ENCODE results near the gene CD40.

Gene CD40

DNA sequence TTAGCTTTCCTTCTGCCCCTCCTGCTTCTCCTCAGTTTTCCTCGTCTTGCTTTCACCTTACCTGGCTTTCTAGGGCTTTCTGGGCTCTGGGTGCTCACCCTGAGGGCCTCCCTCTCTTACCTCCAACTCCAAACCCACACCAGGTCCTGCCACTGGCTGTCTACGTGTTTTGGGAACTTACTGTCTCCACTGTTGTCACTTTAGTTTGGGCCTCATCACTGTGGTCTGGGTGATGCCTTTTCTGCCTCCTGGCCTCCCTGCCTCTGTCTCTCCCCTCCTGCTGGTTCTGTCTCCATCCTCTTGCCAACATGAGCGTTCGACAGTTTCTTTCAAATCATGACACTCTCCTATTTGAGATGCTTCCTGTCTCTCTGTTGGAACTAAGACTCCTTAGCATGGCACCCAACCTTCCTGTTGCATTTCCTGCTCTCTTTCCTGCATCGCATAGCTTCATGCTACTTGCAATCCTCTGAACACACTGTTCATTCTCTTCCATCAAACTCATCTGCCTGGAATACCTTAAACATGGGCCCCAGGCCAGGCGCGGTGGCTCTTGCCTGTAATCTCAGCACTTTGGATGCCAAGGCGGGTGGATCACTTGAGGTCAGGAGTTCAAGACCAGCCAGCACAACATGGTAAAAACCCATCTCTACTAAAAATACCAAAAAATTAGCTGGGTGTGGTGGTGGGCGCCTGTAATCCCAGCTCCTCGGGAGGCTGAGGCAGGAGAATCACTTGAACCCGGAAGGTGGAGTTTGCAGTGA is 5.5 kb downstream of the CD40 start:
- DNase-seq, result no peak

- no peak for DNase-seq
Observed at GRCh38 chr20:46126440-46127056, 8.4 kb downstream of the CD40 start.

DNA sequence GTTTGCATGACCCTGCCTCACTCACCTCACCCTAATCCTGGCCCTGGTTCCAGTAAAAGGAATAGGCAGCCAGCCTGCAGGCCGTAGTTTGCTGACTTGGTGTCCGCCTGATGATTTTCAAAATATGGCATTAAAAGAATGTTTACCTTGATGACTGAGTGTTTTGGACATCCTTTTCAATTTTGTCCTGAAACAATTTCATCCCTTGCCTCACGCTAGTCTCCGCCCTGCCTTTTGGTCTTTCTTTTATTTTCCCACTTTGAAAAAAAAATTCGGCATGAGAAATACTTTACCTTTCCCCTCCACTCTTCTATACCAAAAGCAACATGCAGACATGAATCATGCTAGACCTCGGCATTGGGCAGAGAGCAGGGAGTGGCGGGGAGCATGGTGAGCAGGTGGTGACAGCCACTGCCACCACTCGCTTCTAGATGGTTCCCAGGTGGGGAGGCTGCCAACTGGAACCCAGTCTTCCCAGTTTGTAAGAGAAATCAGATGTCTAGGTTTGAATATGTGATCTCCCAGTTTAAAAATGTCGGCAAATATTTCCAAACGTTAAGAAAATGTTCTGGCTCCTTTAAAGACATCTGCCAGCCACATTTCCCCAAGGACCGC is 9.4 kb downstream of the CD40 start:
- no peak for DNase-seq

DNA sequence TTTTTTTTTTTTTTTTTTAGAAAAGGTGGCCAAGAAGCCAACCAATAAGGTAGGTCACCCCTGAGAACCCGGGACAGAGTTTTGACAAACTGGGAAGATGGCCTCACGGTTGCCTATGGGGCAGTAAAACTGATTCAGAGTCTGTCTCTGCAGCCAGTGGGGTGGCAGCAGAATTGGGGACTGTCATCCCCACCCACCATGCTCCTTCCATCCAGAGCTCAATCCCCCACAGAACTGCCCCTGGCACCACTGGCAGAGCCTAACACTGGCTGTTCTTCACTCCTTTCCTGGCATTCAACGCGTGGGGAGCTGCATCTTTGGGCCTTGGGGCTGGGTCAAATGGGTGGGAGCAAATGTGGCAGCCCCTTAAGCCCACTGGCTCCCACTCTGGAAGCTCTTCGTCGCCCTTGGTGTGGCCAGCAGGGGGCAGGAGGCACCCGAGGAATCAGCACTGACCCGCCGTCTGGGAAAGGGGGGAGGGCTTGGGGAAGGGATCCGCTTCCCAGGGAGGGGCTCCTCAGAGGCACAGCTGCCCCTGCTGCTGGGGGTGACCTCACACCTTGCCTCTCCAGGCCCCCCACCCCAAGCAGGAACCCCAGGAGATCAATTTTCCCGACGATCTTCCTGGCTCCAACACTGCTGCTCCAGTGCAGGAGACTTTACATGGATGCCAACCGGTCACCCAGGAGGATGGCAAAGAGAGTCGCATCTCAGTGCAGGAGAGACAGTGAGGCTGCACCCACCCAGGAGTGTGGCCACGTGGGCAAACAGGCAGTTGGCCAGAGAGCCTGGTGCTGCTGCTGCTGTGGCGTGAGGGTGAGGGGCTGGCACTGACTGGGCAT is 10.4 kb downstream of the CD40 start:
- DNase-seq, result peak; percentile 72

GRCh38 chr20:46129955-46130481 is 11.9 kb downstream of the CD40 start:
- DNase-seq, result no peak

GRCh38 chr20:46130534-46130933 is 12.4 kb downstream of the CD40 start:
- DNase-seq, result no peak

DNA sequence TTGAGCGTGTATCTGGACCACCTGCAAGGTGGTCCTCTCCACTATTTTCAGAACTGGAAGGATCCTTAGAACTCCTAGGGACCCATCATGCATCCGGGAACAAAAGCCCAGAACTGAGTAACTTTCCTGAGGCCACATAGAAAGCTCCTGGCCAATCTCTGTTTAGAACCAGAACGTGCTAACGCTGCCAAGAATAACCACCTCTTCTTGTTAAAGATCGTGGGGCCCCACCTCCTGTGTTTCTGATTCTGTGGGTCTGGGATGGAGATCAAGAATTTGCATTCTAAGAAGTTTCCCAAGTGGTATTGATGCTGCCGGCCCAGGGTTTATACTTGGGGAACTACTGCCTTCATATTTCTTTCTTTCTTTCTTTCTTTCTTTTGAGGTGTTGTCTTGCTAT is 13.3 kb downstream of the CD40 start:
- DNase-seq, result no peak

DNA sequence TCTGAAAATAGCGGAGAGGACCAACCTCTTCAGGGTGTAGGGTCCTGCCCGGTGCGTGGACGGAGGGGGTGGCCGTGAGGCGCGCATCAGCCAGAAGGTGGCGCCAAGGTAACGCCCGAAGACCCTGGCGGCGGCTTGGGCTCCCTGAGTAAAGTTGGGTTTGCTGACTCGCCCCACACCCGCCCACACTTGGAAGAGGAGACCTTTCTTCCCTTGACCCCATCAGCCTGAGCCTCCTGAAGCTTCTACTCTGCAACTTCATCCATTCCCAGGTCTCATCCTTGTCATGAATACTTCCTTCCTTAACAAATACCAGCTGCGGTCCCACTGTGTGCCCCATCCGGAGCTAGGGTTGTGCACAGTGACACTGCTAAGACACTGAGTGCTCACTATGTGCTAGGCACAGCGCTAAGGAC is 14.6 kb downstream of the CD40 start:
- peak; percentile 88 for DNase-seq

DNA sequence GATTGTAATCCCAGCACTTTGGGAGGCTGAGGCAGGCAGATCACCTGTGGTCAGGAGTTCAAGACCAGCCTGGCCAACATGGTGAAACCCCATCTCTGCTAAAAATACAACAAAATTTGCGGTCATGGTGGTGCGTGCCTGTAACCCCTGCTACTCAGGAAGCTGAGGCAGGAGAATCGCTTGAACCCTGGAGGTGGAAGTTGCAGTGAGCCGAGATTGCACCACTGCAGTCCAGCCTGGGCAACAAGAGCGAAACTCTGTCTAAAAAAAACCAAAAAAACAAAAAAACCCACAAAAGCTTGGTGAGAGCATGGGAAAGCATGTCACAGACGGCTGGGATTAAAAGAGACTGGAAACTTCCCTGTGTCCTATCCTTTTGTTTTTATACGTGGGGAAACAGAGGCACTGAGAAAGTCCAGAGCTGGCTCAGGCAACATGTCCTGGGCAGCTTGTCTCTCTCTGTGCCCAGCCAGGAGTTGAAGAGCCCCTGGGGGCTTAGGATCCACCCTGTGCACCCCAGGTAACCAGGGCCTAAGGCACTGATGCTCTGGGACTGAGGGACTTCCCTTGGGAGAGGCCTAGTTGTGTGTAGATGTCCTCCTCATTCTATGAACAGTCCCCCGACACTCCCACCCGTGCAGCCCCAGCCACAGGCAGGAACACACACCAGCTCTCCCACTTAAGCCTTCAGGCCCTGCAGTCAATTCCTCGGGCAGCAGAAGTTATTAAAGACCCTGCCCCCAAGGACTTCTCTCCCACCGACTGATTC is 16.0 kb downstream of the CD40 start:
- no peak for DNase-seq

DNA sequence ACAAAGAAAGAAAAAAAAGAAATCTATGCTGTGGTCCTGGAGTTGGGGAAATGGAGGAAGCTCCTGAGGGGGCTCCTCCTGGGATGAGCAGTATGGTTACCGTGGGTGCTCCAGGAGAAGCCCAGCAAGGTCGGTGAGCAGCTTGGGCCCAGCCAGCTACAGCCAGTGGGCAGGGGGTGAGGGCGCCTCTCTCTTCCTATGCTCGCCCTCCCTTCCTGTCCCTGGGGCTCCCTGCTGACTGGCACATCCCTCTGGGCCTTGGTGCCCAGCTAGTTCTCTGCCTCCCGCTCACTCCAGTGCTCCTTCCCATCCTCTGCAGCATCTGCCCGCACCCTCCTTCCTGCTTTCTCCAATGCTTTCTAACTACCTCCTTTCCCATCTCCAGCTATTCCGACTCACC is 16.6 kb downstream of the CD40 start:
- no peak for DNase-seq

GRCh38 chr20:46135856-46136633 is 17.9 kb downstream of the CD40 start:
- DNase-seq, result no peak

DNA sequence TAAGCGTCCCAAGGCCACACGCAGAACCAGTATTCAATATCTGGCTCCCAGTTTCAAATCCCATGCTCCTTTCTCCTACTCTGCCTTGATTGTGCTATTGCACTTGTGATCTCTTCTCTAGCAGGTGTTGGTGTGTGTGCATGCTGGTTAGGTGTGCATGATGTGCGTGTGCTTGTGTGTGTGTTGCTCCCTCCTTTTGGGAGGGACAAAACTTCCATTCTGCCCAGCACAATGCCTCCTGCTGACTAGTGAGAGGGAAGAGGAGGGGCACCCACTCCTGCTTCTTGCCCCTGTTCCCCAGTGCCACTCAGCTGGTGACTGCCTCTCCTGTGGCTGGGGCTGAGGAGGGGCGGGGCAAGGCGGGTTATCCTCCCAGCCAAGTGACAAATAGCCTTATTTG is 19.7 kb downstream of the CD40 start:
- DNase-seq, result no peak

GRCh38 chr20:46139266-46139889 is 21.3 kb downstream of the CD40 start:
- DNase-seq, result peak; percentile 67

GRCh38 chr20:46139908-46140482 is 21.9 kb downstream of the CD40 start:
- no peak for DNase-seq

- no peak for DNase-seq
Observed at GRCh38 chr20:46142124-46142523, 24.0 kb downstream of the CD40 start.

GRCh38 chr20:46144432-46145025 is 26.4 kb downstream of the CD40 start:
- DNase-seq, result no peak

GRCh38 chr20:46145713-46146112 is 27.6 kb downstream of the CD40 start:
- DNase-seq, result no peak

GRCh38 chr20:46148313-46149208 is 30.4 kb downstream of the CD40 start:
- no peak for DNase-seq

DNA sequence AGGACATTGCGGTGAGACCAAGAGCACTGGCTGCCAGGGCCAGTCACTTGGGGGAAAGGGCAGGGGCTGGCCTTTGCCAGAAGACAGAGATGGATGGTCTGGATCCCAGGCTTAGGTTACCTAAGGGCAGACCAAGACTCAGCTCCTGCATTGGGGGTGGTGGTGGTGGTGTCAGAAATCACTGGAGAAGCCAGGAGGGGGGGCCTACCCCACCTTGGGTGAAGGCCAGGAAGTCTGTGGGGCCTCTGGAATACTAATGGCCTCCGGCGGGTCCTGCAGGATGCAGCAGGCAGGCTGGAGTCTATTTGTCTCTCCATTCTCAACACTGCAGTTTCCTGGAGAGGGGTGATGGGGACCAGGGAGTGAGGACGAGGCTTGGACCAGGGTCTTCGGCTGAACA is 32.8 kb downstream of the CD40 start:
- DNase-seq, result no peak
